ENCODE data around the gene FSCN2.

FSCN2 gene

GRCh38 chr17:81540676-81541027 lies 12.5 kb downstream of the FSCN2 start:
- DNase-seq: no peak

- no peak for DNase-seq
These were observed 12.9 kb downstream of the FSCN2 start for GRCh38 chr17:81541123-81541522.

GRCh38 chr17:81542431-81543338 lies 14.5 kb downstream of the FSCN2 start:
- DNase-seq: no peak

GRCh38 chr17:81543339-81543675 lies 15.1 kb downstream of the FSCN2 start:
- no peak for DNase-seq

DNA sequence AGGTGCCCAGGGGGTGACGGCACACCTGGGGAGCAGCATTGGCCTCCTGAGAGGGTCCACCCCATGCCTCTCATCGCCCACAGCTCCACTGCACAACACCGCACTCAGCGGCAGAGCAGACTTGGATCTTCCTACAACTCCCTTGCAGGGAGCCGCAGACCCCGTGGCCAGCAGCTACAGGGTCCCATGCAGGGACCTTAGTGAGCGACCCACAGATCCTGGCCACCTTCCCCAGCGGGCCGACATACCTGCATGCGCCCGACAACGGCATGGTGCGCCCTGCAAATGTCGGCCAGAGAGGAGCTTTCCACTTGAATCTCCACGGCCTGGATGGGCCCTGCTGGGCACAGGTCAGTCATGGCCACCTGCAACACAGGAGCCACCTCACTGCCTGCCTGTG lies 15.6 kb downstream of the FSCN2 start:
- DNase-seq: no peak

DNA sequence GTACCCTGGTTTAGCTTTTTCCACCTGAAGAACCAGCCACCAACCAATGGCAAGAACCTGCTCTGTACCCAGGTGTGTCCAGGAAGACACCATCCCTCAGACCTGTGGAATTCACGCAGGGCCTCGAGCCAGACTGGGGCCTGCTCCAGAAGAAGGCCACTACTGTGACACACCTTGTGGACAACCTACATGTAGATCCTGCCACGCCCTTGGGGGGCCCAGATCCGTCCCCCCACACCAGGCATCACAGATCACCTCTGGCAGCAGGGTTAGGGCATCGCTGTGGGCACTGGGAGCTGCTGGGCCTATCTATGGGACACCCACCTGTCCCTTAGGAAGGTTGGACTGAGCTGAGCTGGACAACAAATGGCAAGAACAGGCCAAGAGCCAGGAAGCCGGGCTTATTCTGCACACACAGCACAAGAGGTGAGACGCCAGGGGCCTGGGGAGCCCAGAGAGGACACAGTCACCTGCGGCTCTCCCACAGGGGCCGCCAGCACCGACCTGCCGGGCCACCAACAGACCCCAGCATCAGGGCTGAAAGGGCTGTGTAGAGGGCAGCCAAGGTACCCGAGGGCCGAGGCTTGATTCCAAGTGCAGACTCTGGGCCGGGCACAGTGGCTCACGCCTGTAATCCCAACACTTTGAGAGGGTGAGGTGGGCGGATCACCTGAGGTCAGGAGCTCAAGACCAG lies 16.3 kb downstream of the FSCN2 start:
- no peak for DNase-seq

- DNase-seq: no peak
These were observed 17.2 kb downstream of the FSCN2 start for GRCh38 chr17:81545160-81545949.

GRCh38 chr17:81546906-81547613 lies 18.9 kb downstream of the FSCN2 start:
- no peak for DNase-seq

DNA sequence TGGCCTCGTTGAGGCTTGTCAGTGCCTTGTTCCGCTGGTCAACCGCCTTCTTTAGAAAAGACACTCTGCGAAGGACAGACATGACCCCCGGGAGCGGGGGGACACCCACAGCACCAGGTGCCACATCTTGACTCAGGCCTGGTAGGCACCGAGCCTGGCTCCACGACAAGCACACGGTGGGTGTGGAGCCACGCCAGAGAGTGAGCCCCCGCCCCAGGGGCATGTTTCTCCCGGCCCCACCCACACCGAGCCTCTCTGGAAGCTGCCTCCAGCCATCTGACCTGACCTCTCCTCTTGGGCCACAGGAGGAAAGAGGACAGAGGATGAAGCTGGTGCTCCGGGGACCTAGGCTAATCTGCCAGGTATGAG lies 19.4 kb downstream of the FSCN2 start:
- DNase-seq: no peak

DNA sequence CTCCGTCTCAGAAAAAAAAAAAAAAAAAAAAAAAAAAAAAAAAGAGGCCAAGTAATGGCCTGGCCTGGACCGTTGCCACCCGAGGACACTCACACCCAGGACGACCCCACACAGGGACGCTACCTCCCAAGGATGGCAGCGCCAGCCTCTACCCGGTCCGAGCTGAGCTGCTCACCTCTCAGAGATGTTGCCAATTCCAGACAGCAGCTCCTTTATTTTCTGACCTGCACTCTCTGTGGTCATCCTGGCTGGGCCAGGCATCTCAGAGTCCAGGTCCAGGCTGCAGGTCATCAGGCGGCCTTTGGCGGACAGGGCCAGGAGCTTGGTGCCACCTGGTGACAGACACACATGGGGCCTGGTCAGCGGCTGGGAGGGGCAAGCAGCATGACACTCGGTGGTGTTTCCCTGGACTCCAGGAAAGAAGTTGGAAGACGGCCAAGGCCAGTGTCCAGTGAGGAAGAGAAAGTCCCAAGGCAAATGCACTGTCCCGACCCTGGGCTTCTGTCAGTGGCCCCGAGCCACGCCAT lies 20.9 kb downstream of the FSCN2 start:
- no peak for DNase-seq

GRCh38 chr17:81549826-81550225 lies 21.6 kb downstream of the FSCN2 start:
- no peak for DNase-seq

DNA sequence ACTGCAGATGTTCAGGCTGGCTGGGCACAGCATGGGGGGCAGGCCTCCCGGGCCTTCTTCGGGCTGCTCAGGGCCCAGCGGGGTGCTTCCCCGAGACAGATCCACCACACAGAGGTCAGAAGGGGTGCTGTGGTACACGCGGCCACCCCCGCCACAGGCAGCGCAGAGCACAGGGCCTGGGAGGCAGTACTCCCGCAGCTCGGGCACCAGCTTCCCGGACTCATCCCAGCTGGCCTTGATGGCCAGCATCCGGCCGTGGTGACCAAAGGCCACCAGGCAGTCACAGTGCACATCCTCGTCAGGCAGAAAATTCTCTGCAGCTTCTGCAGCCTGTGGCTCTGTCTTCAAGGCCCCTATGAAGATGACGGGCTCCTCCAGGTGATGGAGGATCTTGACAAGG lies 22.1 kb downstream of the FSCN2 start:
- DNase-seq: no peak

GRCh38 chr17:81550830-81551457 lies 22.8 kb downstream of the FSCN2 start:
- no peak for DNase-seq

GRCh38 chr17:81551458-81552243 lies 23.5 kb downstream of the FSCN2 start:
- DNase-seq: no peak

DNA sequence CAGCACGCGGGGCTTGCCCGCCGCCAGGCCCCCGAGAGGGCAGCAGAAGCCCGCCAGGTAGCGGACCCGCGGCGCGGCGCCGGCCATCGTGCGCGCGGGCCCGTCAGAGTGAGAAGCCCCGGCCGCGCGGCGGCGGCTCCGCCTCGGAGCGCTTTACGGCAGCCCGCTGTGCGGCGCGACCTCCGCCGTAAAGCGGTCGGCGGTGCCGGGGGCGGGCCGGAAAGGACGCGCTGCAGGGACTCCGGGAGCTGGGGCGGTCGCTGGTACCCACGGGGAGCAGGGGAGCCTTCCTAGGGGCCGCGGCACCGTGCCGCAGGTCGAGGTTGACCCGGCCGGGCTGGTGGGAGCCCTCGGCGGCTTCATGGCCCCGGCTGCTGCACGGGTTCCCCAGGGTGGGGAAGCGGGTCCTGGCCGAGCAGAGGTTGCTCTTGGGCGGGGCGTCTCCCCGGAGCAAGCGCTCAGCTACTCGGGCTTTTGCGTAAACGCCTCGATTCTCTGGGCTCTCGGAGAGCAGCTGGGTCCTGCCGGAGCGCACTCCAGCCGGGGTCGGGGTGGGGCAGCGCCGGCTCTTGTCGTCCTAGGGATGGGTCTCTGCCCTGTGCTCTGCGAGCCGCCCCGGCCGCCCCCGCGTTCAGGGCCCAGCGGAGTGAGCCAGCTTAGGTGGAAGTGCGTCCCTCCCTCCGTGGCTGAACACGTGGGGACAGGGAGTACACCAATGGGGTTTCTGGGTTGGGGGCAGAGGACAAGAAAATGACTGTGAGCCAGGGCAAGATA lies 24.3 kb downstream of the FSCN2 start, which contains the start of gene FAAP100:
TSS of gene FAAP100 (minus strand) at position 110 of the 774 bp plus-strand sequence. CDS start at position 87, 23 bp downstream.
- peak; percentile 71 for DNase-seq

DNA sequence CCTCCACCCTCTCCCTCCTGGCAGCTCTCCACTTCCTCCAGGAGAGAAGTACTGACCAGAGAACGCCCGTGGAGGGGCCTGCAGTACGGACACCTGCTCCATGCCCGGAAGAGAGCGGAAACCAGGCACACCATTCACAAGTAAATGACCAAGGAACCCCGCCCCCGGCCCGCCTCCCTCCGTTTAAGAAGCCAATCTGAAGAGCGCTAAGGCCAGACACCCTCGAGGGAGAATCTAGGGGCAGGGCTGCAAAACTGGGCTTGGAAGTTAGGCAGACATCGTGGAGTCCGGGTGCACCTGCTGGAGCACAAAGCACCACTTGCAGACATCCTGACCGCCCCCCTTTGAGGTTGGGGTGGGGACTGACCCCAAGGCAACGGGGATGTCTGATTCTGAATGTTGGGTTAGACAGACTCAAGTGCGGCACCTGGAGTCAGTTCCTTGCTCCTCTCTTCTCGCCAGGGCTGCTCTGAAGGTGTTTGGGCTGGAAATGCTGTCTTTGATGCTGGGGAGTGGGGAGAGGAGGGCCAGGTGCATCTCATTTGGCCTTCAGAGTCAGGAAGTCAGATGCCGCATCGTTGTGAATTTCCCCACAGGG lies 24.9 kb downstream of the FSCN2 start:
- peak; percentile 67 for DNase-seq

DNA sequence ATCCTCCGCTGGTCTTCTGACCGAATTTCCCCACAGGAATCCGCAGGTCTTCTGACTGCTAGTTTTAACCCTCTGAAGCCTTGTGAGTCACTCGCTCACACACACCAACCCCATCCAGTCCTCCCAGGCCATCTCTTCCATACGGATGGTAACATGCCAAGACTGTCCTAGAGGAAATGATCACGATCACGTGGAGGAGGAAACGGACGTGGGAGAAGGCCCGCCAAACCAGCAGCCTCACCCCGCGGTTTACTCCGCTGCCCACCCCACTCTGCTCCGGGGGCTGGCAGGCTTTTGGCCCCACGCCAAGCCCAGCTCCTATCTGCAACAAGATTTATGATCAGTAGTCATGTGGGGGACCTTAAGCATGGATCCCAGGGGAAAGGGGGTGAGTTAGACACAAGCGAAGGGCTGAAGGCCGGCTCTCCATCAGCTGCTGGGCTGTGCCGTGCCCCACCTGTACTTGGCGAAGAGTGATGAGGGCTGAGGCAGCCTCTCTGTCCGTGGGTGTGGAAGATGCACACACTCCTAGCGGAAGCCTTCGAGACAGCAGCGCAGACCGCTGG lies 25.5 kb downstream of the FSCN2 start:
- no peak for DNase-seq

- no peak for DNase-seq
These were observed 28.1 kb downstream of the FSCN2 start for GRCh38 chr17:81556175-81556691.

GRCh38 chr17:81556863-81557262 lies 28.7 kb downstream of the FSCN2 start:
- no peak for DNase-seq
